ENCODE data around the gene CCNT2. TPM values are rescaled to one million over a fixed set of nuclear protein-coding genes. Genes with fewer than 3 reads are reported as not detected.

CCNT2 gene
- total and polyA plus RNA-seq, 7 donors: 4.8 to 33.2 (median 27.4) TPM

DNA sequence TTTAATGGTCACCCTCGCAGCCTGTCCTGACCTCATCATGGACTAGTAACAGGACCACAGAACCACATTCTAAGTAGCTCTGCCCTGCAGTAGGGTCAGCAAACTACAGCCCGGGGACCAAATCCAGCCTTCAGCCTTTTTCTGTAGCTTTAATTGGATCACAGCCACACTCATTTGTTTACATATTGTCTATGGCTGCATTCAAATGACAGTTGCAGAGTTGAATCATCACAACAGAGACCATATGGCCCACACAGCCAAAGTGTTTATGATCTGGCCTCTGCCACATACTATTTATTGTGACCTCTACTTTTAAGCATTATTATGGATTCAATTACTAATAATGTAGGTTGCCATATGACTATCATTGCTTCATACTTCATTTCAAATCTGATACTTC is 80.9 kb downstream of the CCNT2 start:
- no peaks in the 10 kb centered on the region for H3K9me3 ChIP-seq
- WGBS, 2 donors: 71 to 73% methylated on average over 2 of the region's 2 CpGs
- TF ChIP-seq POLR2A (IDR thresholded peaks at IDR 0.05) (no peak), POLR2AphosphoS5 (IDR thresholded peaks at IDR 0.05) (no peak), EP300 (IDR thresholded peaks at IDR 0.05) (no peak)
- TF ChIP-seq, protein P1, sequence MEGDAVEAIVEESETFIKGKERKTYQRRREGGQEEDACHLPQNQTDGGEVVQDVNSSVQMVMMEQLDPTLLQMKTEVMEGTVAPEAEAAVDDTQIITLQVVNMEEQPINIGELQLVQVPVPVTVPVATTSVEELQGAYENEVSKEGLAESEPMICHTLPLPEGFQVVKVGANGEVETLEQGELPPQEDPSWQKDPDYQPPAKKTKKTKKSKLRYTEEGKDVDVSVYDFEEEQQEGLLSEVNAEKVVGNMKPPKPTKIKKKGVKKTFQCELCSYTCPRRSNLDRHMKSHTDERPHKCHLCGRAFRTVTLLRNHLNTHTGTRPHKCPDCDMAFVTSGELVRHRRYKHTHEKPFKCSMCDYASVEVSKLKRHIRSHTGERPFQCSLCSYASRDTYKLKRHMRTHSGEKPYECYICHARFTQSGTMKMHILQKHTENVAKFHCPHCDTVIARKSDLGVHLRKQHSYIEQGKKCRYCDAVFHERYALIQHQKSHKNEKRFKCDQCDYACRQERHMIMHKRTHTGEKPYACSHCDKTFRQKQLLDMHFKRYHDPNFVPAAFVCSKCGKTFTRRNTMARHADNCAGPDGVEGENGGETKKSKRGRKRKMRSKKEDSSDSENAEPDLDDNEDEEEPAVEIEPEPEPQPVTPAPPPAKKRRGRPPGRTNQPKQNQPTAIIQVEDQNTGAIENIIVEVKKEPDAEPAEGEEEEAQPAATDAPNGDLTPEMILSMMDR (IDR thresholded peaks at IDR 0.05): no peak
- no peak overlapping the region for H3K4me3 ChIP-seq
- peaks cover 0 to 2% (median 0%) of the 10 kb centered on the region in 3 donors for H3K27me3 ChIP-seq
- no peak for DNase-seq
- H3K4me1 ChIP-seq: peaks cover 0 to 6% (median 1%) of the 10 kb centered on the region in 4 donors
- H3K27ac ChIP-seq: no peak overlapping the region
- intact Hi-C loops (cut with DNase I): no loop called here
- H3K36me3 ChIP-seq: no peaks in the 10 kb centered on the region

DNA sequence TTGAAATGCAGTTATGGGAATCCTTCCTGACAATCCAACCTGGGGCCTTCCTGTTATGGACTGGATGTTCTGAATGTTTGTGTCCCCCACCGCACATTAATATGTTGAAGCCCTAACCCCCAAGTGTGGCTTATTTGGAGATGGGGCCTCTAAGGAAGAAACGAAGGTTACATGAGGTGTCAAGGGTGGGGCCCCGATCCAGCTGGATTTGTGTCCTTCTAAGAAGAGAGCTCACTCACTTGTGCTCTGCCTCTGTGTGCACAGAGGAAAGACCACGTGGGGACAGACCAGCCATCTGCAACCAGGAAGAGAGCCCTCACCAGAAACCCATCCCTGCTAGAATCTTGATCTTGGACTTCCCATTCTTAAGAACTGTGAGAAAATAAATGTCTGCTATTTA is 84.2 kb downstream of the CCNT2 start:
- H3K4me3 ChIP-seq: no peak overlapping the region
- intact Hi-C loops (cut with DNase I): no loop called here
- no peak for DNase-seq
- peaks cover 0 to 21% (median 0%) of the 10 kb centered on the region in 3 donors for H3K27me3 ChIP-seq
- WGBS, 2 donors: 78 to 87% methylated on average over 4 of the region's 4 CpGs
- TF ChIP-seq, protein P1 (IDR thresholded peaks at IDR 0.05): no peak
- TF ChIP-seq POLR2AphosphoS5 (IDR thresholded peaks at IDR 0.05) (no peak), POLR2A (IDR thresholded peaks at IDR 0.05) (no peak), EP300 (IDR thresholded peaks at IDR 0.05) (no peak)
- H3K36me3 ChIP-seq: no peaks in the 10 kb centered on the region
- H3K27ac ChIP-seq: no peak overlapping the region
- peaks cover 0 to 7% (median 2%) of the 10 kb centered on the region in 4 donors for H3K4me1 ChIP-seq
- H3K9me3 ChIP-seq: no peaks in the 10 kb centered on the region

DNA sequence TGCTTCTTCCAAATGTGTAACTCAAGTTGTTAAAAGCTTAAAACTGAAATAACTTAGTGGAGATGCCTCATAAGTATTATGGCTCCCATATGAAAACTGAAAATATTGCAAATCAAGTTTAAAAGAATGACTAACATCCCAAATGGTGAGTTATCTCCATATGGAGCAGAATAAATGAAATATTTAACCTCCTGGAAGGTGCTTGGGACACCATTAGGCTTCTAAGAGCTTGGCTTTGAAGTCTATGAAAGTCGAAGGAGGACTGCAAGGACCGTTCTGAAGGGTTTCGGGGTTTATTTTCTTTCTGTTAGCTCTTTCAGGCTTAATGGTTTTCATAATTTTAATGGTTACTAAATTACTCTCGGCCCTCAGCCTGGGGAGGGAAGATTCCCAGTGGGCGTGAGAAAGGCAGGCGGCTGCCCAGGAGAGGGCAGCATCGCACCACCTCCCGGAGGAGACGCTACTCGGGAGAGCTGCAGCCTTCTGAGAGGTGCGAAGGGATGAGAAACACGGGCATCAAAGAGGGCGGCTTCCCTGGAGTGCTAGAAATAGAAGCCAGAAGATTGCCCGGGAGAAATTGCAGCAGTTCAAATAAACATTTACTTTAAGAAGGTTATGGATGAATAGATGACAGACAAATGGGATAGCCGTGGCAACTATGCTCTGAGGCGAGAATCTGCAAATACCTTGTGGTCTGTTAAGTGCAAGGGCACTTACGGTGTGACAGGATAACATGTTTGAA is 85.6 kb downstream of the CCNT2 start:
- Histone ChIP-seq H3K36me3 (no peaks in the 10 kb centered on the region), H3K9me3 (no peaks in the 10 kb centered on the region), H3K27me3 (peaks cover 0 to 21% (median 0%) of the 10 kb centered on the region in 3 donors), H3K27ac (no peak overlapping the region), H3K4me1 (peaks cover 0 to 7% (median 2%) of the 10 kb centered on the region in 4 donors), H3K4me3 (no peak overlapping the region)
- DNase-seq: peak; percentile 82
- 7 to 9% methylated on average over 17 of the region's 17 CpGs for WGBS, 2 donors
- intact Hi-C loops (cut with DNase I): loop anchor here (1.0 kb wide), 1 partner anchor 705 kb away; no protein-coding TSS in a partner anchor
- TF ChIP-seq, protein P1 (IDR thresholded peaks at IDR 0.05): peak; percentile 67 to 87 (median 70)
- TF ChIP-seq POLR2A (IDR thresholded peaks at IDR 0.05): no peak

DNA sequence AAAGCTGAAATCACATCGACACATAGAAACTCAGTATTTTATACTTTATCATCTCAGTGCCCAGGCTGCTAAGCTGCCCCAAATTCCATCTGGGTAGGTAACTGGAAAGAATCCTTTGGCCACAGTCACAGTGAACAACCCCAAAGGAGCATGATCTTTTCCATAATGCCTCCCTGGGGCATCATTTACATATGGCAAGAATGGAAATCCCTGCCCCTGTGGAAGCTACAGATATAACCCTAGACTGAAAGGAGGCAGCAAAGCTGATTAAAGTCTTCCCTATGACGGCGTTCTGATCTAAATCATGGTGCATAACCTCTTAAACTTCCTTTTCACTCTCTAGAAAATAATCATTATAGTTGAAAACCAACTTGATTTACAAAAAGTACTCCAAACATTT is 87.1 kb downstream of the CCNT2 start:
- DNase-seq: no peak
- Histone ChIP-seq H3K9me3 (no peaks in the 10 kb centered on the region), H3K36me3 (no peaks in the 10 kb centered on the region), H3K4me1 (peaks cover 0 to 7% (median 2%) of the 10 kb centered on the region in 4 donors), H3K4me3 (no peak overlapping the region), H3K27ac (no peak overlapping the region), H3K27me3 (peaks cover 0 to 25% (median 0%) of the 10 kb centered on the region in 3 donors)
- intact Hi-C loops (cut with DNase I): no loop called here
- 67 to 70% methylated on average over 3 of the region's 3 CpGs for WGBS, 2 donors
- TF ChIP-seq EP300 (IDR thresholded peaks at IDR 0.05): no peak
- TF ChIP-seq POLR2AphosphoS5 (IDR thresholded peaks at IDR 0.05): no peak
- TF ChIP-seq POLR2A (IDR thresholded peaks at IDR 0.05): no peak
- TF ChIP-seq, protein P1 (IDR thresholded peaks at IDR 0.05): no peak

Other genes starting within 250 kb of the CCNT2 start
- gene TMEM163, start 199.8 kb upstream of the CCNT2 start, total RNA-seq: 1 to 10 TPM in 2 of 4 donors, under 1 TPM in 2; 0.28 to 2.3 (median 0.88) TPM
- 1 to 10 TPM in 1 of 3 donors, under 1 TPM in 1, not detected in 1; 0.69 to 2.6 TPM for gene TMEM163, start 199.8 kb upstream of the CCNT2 start, polyA plus RNA-seq
- not detected for gene ACMSD, start 80.2 kb upstream of the CCNT2 start, total RNA-seq
- not detected for gene ACMSD, start 80.2 kb upstream of the CCNT2 start, polyA plus RNA-seq
- gene MAP3K19, start 128.6 kb downstream of the CCNT2 start, total RNA-seq: not detected
- gene MAP3K19, start 128.6 kb downstream of the CCNT2 start, polyA plus RNA-seq: not detected
- gene RAB3GAP1, start 133.5 kb downstream of the CCNT2 start, total RNA-seq: 10 to 100 TPM; 54.5 to 70.2 (median 60.9) TPM
- gene RAB3GAP1, start 133.5 kb downstream of the CCNT2 start, polyA plus RNA-seq: 10 to 100 TPM; 18.6 to 22.1 (median 19.0) TPM

All from sigmoid colon (tissue), 7 donors.